ENCODE results near the gene RNF121.

DNA sequence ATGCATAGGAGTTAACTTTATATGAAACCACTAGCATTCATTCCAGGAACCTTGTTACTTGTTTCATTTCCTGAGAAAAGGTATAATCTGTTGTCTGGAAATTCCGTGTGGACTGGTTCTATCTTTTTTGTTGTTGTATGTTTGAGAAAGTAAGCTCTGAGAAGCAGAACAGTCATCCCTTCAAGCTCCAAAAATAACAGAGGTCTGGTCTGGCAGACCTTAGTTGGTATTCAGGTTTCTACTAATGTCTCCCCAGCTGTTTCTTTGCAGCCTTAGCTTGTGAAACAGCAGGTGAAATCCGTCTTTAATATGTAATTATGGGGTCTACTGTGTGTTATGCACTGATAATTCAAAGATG, 2.4 kb downstream of the RNF121 start:
- TF ChIP-seq CTCF (IDR thresholded peaks at IDR 0.05) (no peak), POLR2AphosphoS5 (IDR thresholded peaks at IDR 0.05) (no peak), POLR2A (IDR thresholded peaks at IDR 0.05) (no peak)

Measured in upper lobe of left lung (tissue), 4 donors.